CD14-positive monocyte (primary cell): ENCODE data around the gene ASNSD1. TPM values are rescaled to one million over a fixed set of nuclear protein-coding genes. Genes with fewer than 3 reads are reported as not detected.

ENCODE experiments used
- DNase-seq, 3 donors: peaks; one replicate each; pipeline ENCODE4 v3.0.0-alpha.2; 2011 to 2022
- H2AFZ ChIP-seq: 2 replicates; pipeline ENCODE4 v1.6.0; 2012; ENCODE audit warnings: mild to moderate bottlenecking, low read depth, low read length, inconsistent platforms; ENCODE audit not compliant: insufficient read depth, poor library complexity, severe bottlenecking
- H3K27ac ChIP-seq, 2 donors: 1 replicate in 1 of 2; 2 replicates in 1 of 2; pipeline ENCODE4 v1.5.1; 2012 to 2013; ENCODE audit warnings: low read length in 2 of 2, control low read depth in 1 of 2, inconsistent platforms in 1 of 2, low read depth in 1 of 2, mild to moderate bottlenecking in 1 of 2
- H3K27me3 ChIP-seq, 2 donors: one replicate each; pipeline versions ENCODE4 v1.6.0 to v1.6.1; 2011 to 2013; ENCODE audit warnings: low read length in 2 of 2; ENCODE audit not compliant: control insufficient read depth in 2 of 2, insufficient read depth in 2 of 2
- H3K36me3 ChIP-seq, 2 donors: replicated peaks in 1 of 2; 1 replicate in 1 of 2; 2 replicates in 1 of 2; pipeline versions ENCODE4 v1.5.1 to v1.6.1; 2012 to 2013; ENCODE audit warnings: low read length in 2 of 2, control low read depth in 1 of 2, inconsistent platforms in 1 of 2, mild to moderate bottlenecking in 1 of 2; ENCODE audit not compliant: insufficient read depth in 2 of 2, control insufficient read depth in 1 of 2
- H3K4me1 ChIP-seq, 2 donors: 1 replicate in 1 of 2; 2 replicates in 1 of 2; pipeline versions ENCODE4 v1.5.1 to v1.6.1; 2012 to 2013; ENCODE audit warnings: low read length in 2 of 2, control low read depth in 1 of 2, inconsistent platforms in 1 of 2, mild to moderate bottlenecking in 1 of 2, moderate library complexity in 1 of 2; ENCODE audit not compliant: insufficient read depth in 2 of 2, control insufficient read depth in 1 of 2
- H3K4me2 ChIP-seq: replicated peaks from 2 replicates; pipeline ENCODE3; 2012; ENCODE audit warnings: low read length, moderate library complexity, mild to moderate bottlenecking; ENCODE audit not compliant: poor library complexity, severe bottlenecking; ENCODE audit errors: extremely low read depth
- H3K4me3 ChIP-seq, 3 experiments: fragments of 200-600 bp in 1 of 3; sonication (generic) in 1 of 3; replicated peaks in 1 of 3; 1 replicate in 2 of 3; 2 replicates in 1 of 3; pipeline ENCODE4 v1.5.1; 2011 to 2013; ENCODE audit warnings: low read length in 3 of 3, mild to moderate bottlenecking in 3 of 3, control low read depth in 2 of 3, low read depth in 2 of 3, inconsistent platforms in 1 of 3, moderate library complexity in 1 of 3
- H3K79me2 ChIP-seq: 2 replicates; pipeline ENCODE4 v1.6.0; 2012; ENCODE audit warnings: mild to moderate bottlenecking, control low read depth, inconsistent platforms, low read length, moderate library complexity; ENCODE audit not compliant: insufficient read depth
- H3K9ac ChIP-seq: 2 replicates; pipeline ENCODE4 v1.6.0; 2017; ENCODE audit warnings: low read length, mild to moderate bottlenecking; ENCODE audit not compliant: insufficient read depth, poor library complexity, severe bottlenecking
- H3K9me3 ChIP-seq, 2 donors: replicated peaks in 1 of 2; 1 replicate in 1 of 2; 2 replicates in 1 of 2; pipeline versions ENCODE4 v1.5.1 to v1.6.1; 2012 to 2013; ENCODE audit warnings: low read length in 2 of 2, control low read depth in 1 of 2; ENCODE audit not compliant: control insufficient read depth in 1 of 2, insufficient read depth in 1 of 2
- H4K20me1 ChIP-seq: 2 replicates; pipeline ENCODE4 v1.6.0; 2012; ENCODE audit warnings: mild to moderate bottlenecking, low read length, control low read depth, moderate library complexity; ENCODE audit not compliant: insufficient read depth
- H3K27ac Mint-ChIP-seq, 7 donors: one replicate each; pipeline ENCODE4 v1.8.0; 2020; ENCODE audit warnings: mild to moderate bottlenecking in 7 of 7, mixed read lengths in 7 of 7, moderate library complexity in 6 of 7, inconsistent platforms in 2 of 7
- H3K27me3 Mint-ChIP-seq, 3 donors: one replicate each; pipeline ENCODE4 v1.8.0; 2021 to 2022; ENCODE audit warnings: low read depth in 3 of 3, mild to moderate bottlenecking in 3 of 3, mixed read lengths in 3 of 3, moderate library complexity in 3 of 3, inconsistent platforms in 1 of 3
- H3K36me3 Mint-ChIP-seq, 2 donors: one replicate each; pipeline ENCODE4 v1.8.0; 2020; ENCODE audit warnings: mixed read lengths in 2 of 2, inconsistent platforms in 1 of 2, mild to moderate bottlenecking in 1 of 2
- H3K4me1 Mint-ChIP-seq: one replicate; pipeline ENCODE4 v1.8.0; 2020; ENCODE audit warnings: mild to moderate bottlenecking, mixed read lengths
- H3K4me3 Mint-ChIP-seq, 2 donors: one replicate each; pipeline ENCODE4 v1.8.0; 2020; ENCODE audit warnings: mild to moderate bottlenecking in 2 of 2, mixed read lengths in 2 of 2, moderate library complexity in 1 of 2
- H3K9me3 Mint-ChIP-seq, 7 donors: one replicate each; pipeline ENCODE4 v1.8.0; 2020 to 2022; ENCODE audit warnings: mixed read lengths in 7 of 7, mild to moderate bottlenecking in 6 of 7, moderate library complexity in 6 of 7, inconsistent platforms in 2 of 7
- CTCF ChIP-seq: fragments of 200-600 bp; IDR thresholded peaks from one replicate; pipeline ENCODE4 v1.8.0; 2022; ENCODE audit warnings: antibody characterized with exemption, mild to moderate bottlenecking
- WGBS: methylation state at CpG from one replicate; pipeline ENCODE4 v1.1.5; 2013; ENCODE audit warnings: missing lambda C conversion rate; ENCODE audit not compliant: insufficient coverage; 5-methylcytosine and 5-hydroxymethylcytosine counted together
- intact Hi-C, 2 donors: fragments of 100-400 bp; cut with micrococcal nuclease; formaldehyde crosslinking; loops; one replicate each; pipeline versions ENCODE4 v1.15.0 to v1.15.1; 2023
- polyA plus RNA-seq, 3 donors: library from polyadenylated mRNA; depleted of rRNA in 1 of 3; unstranded in 2 of 3; stranded (reverse) in 1 of 3; fragments of 300-500 nt in 2 of 3; fragments of >200 nt in 1 of 3; fragmentation: Illumina TruSeq in 2 of 3; gene quantifications; 1 replicate in 2 of 3; 2 replicates in 1 of 3; pipeline ENCODE4 v1.2.3, GENCODE V29; 2012 to 2021

Gene ASNSD1
- polyA plus RNA-seq, 3 donors, result 8.6 to 27.1 (median 26.6) TPM

DNA sequence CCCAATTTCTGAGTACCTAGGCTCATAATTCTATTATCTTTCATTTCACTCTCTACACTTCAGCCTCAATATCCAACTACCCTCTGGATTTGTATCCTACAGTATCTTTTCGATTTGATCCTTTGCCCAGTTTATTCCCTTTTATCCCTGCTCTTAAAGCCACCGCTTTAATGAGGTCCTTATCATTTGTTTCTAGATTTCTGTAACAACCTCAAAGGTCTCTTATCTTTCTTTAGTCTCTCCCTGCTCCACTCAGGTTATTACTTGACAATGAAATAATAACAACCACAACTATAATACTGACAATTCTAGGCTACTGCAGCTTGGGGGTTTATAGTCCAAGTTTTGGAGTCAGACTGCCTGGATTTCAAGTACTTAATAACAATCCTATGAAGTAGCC, 25.9 kb upstream of the ASNSD1 start:
- Mint-ChIP-seq H3K9me3 (no peaks in the 10 kb centered on the region), H3K27me3 (no peaks in the 10 kb centered on the region), H3K36me3 (no peaks in the 10 kb centered on the region), H3K4me3 (no peak overlapping the region), H3K4me1 (no peaks in the 10 kb centered on the region), H3K27ac (no peak overlapping the region)
- Histone ChIP-seq H3K4me2 (no peak overlapping the region), H3K27me3 (no peaks in the 10 kb centered on the region), H3K4me3 (no peak overlapping the region), H4K20me1 (no peaks in the 10 kb centered on the region), H3K9ac (no peak overlapping the region), H3K36me3 (no peaks in the 10 kb centered on the region), H2AFZ (no peak overlapping the region), H3K79me2 (no peaks in the 10 kb centered on the region), H3K4me1 (no peaks in the 10 kb centered on the region), H3K9me3 (no peaks in the 10 kb centered on the region), H3K27ac (no peak overlapping the region)
- 95% methylated on average over 2 of the region's 2 CpGs for WGBS
- intact Hi-C loops, result no loop called here
- DNase-seq, result no peak
- TF ChIP-seq CTCF, result no peak

DNA sequence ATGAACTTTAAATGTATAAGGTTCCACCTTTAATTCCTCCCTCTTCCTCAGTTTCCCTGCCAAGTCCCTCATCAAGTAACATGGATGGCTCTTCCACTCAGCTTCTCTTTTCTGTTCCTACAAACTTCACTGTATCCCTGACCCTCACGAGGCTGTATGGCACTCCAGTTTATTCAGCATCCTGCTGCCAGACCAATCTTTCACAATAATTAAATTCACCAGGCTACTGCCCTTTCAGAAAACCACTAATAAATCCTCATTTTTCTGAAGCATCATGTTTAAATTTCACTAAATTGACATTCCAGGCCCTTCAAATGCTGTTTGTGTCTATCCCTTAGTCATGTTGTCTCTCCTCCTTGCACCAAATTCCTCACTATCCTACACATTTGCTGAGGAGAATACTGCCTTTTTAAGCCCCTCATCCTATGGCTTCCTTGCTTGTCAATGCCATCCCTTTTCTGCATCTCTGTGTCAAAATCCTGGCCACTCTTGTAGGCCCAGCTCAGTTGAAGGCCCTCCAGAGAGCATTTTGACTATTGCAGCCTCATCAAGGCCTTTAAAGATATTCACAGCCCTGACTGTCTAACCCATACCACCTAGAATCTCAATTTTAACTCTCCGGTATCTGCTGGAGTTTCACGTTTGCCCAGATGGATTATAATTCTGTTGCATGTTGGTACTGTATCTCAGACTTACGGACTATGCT, 22.8 kb upstream of the ASNSD1 start:
- H3K4me2 ChIP-seq, result no peak overlapping the region
- Mint-ChIP-seq H3K27me3 (no peaks in the 10 kb centered on the region), H3K27ac (peak overlapping the region in 1 of 7 donors; percentile 20), H3K9me3 (no peaks in the 10 kb centered on the region), H3K4me3 (no peak overlapping the region), H3K4me1 (no peaks in the 10 kb centered on the region), H3K36me3 (no peaks in the 10 kb centered on the region)
- H3K9ac ChIP-seq, result no peak overlapping the region
- H3K4me1 ChIP-seq, result no peaks in the 10 kb centered on the region
- no peaks in the 10 kb centered on the region for H3K36me3 ChIP-seq
- DNase-seq, result no peak
- 100% methylated on average over 1 of the region's 4 CpGs for WGBS
- no peaks in the 10 kb centered on the region for H3K27me3 ChIP-seq
- intact Hi-C loops, result no loop called here
- H3K4me3 ChIP-seq, result no peak overlapping the region
- no peaks in the 10 kb centered on the region for H4K20me1 ChIP-seq
- H3K79me2 ChIP-seq, result no peaks in the 10 kb centered on the region
- H3K27ac ChIP-seq, result no peak overlapping the region
- no peaks in the 10 kb centered on the region for H3K9me3 ChIP-seq
- H2AFZ ChIP-seq, result no peak overlapping the region
- no peak for TF ChIP-seq CTCF
